OCI-LY7 (cell line): ENCODE results near the gene C12orf75. TPM values are rescaled to one million over a fixed set of nuclear protein-coding genes. Genes with fewer than 3 reads are reported as not detected.

ENCODE experiments used
- BruUV-seq: library from RNA; stranded (reverse); fragments of 400-500 nt; replicated peaks from 2 replicates; lab custom pipeline; 2021; lab: Mats Ljungman, UMichigan
- CTCF ChIA-PET: fragments of 300-600 bp; sonication (Branson Sonifier 250); formaldehyde crosslinking; loops from one replicate; lab custom pipeline; 2022; ENCODE audit warnings: antibody characterized with exemption; ENCODE audit not compliant: unreplicated experiment; lab: Charles Lee
- POLR2A ChIA-PET: fragments of 300-600 bp; sonication (Branson Sonifier 250); formaldehyde crosslinking; loops from one replicate; lab custom pipeline; 2022; ENCODE audit warnings: antibody characterized with exemption; lab: Charles Lee
- DNase-seq: peaks from one replicate; pipeline ENCODE4 v3.0.0-alpha.2; 2015; ENCODE audit warnings: low spot score
- H2AFZ ChIP-seq: fragments of 200-600 bp; sonication (generic), shearing (Covaris generic); 2 replicates; pipeline ENCODE4 v1.6.1; 2014; ENCODE audit warnings: mild to moderate bottlenecking, antibody characterized with exemption, low read length, moderate library complexity
- H3K27ac ChIP-seq: fragments of 200-600 bp; sonication (generic); 2 replicates; pipeline ENCODE4 v1.5.1; 2014; ENCODE audit warnings: mixed run types, low read depth, mild to moderate bottlenecking, moderate library complexity, low read length, inconsistent platforms; ENCODE audit not compliant: poor library complexity, severe bottlenecking
- H3K36me3 ChIP-seq: fragments of 200-600 bp; sonication (generic); 2 replicates; pipeline ENCODE4 v1.6.1; 2014; ENCODE audit warnings: mild to moderate bottlenecking, antibody characterized with exemption, low read length, moderate library complexity, mixed read lengths; ENCODE audit not compliant: insufficient read depth
- H3K4me1 ChIP-seq: fragments of 200-600 bp; sonication (generic); 2 replicates; pipeline ENCODE4 v1.5.1; 2014; ENCODE audit warnings: mild to moderate bottlenecking, low read length; ENCODE audit not compliant: insufficient read depth, poor library complexity, severe bottlenecking
- H3K4me2 ChIP-seq: fragments of 200-600 bp; sonication (generic); 2 replicates; pipeline ENCODE4 v1.6.1; 2014; ENCODE audit warnings: mild to moderate bottlenecking, low read length
- H3K4me3 ChIP-seq: fragments of 200-600 bp; sonication (generic); 2 replicates; pipeline ENCODE4 v1.5.1; 2014; ENCODE audit warnings: mild to moderate bottlenecking, low read depth, low read length; ENCODE audit not compliant: poor library complexity, severe bottlenecking
- H3K79me2 ChIP-seq: fragments of 200-600 bp; sonication (generic); 2 replicates; pipeline ENCODE4 v1.6.1; 2016; ENCODE audit warnings: low read depth, mild to moderate bottlenecking, low read length, moderate library complexity, mixed read lengths; ENCODE audit not compliant: insufficient read depth
- H3K9me2 ChIP-seq: fragments of 200-600 bp; sonication (generic); 2 replicates; pipeline ENCODE4 v1.6.1; 2016; ENCODE audit warnings: mild to moderate bottlenecking, low read length, mixed read lengths; ENCODE audit not compliant: insufficient read depth
- H3K9me3 ChIP-seq: fragments of 200-600 bp; sonication (generic); 2 replicates; pipeline ENCODE4 v1.6.1; 2014; ENCODE audit warnings: mild to moderate bottlenecking, mixed run types, low read length, mixed read lengths
- H4K20me1 ChIP-seq: fragments of 200-600 bp; sonication (generic); 2 replicates; pipeline ENCODE4 v1.6.1; 2014; ENCODE audit warnings: mild to moderate bottlenecking, antibody characterized with exemption, low read length, moderate library complexity, mixed read lengths; ENCODE audit not compliant: insufficient read depth
- CTCF ChIP-seq: fragments of 200-600 bp; sonication (generic); conservative IDR thresholded peaks from 2 replicates; pipeline ENCODE4 v1.5.1; 2014; ENCODE audit warnings: mild to moderate bottlenecking, antibody characterized with exemption, low read length, moderate library complexity, mixed read lengths
- EZH2phosphoT487 ChIP-seq: fragments of 200-600 bp; sonication (generic); IDR thresholded peaks from 2 replicates; pipeline ENCODE4 v1.6.1; 2018; ENCODE audit warnings: low read depth, borderline replicate concordance, mild to moderate bottlenecking, mixed run types, antibody characterized with exemption, low read length, moderate library complexity, mixed read lengths
- intact Hi-C: fragments of 100-400 bp; cut with micrococcal nuclease; formaldehyde crosslinking; loops from one replicate; pipeline ENCODE4 v1.10.0; 2022; ENCODE audit not compliant: unreplicated experiment
- total RNA-seq, 2 experiments: library from RNA; depleted of rRNA in 1 of 2; stranded (reverse); fragments of >200 nt in 1 of 2; shearing (Covaris generic) in 1 of 2; gene quantifications; 2 replicates each; pipeline ENCODE4 v1.2.3, GENCODE V29; 2014 to 2022

Gene C12orf75
- total RNA-seq, 2 experiments from 2014 or later, result 147 to 505 TPM

GRCh38 chr12:105419606-105420005 is 89.1 kb downstream of the C12orf75 start:
- no TSS peak for BruUV-seq
- Histone ChIP-seq H3K4me3 (no peak overlapping the region), H3K27ac (no peak overlapping the region), H3K4me1 (no peaks in the 10 kb centered on the region), H4K20me1 (no peaks in the 10 kb centered on the region), H3K4me2 (no peak overlapping the region), H3K79me2 (no peaks in the 10 kb centered on the region), H2AFZ (no peak overlapping the region), H3K9me3 (no peaks in the 10 kb centered on the region), H3K9me2 (no peaks in the 10 kb centered on the region), H3K36me3 (no peaks in the 10 kb centered on the region)
- ChIA-PET CTCF (no interaction called here), POLR2A (no interaction called here)
- intact Hi-C loops, result loop anchor here (1.0 to 2.0 kb wide), 2 partner anchors 717 to 805 kb away; no protein-coding TSS in a partner anchor
- TF ChIP-seq EZH2phosphoT487, result no peak
- TF ChIP-seq CTCF, result no peak
- no peak for DNase-seq

GRCh38 chr12:105420046-105420445 is 89.6 kb downstream of the C12orf75 start:
- DNase-seq, result no peak
- H3K79me2 ChIP-seq, result no peaks in the 10 kb centered on the region
- CTCF ChIA-PET, result interaction anchor here (0.6 to 0.9 kb wide), 2 partner anchors 123 to 717 kb away, joined by 3 read pairs; no protein-coding TSS in a partner anchor
- no peak overlapping the region for H3K27ac ChIP-seq
- TF ChIP-seq CTCF (no peak), EZH2phosphoT487 (no peak)
- H3K9me2 ChIP-seq, result no peaks in the 10 kb centered on the region
- H3K36me3 ChIP-seq, result no peaks in the 10 kb centered on the region
- no peaks in the 10 kb centered on the region for H4K20me1 ChIP-seq
- POLR2A ChIA-PET, result no interaction called here
- BruUV-seq, result no TSS peak
- H2AFZ ChIP-seq, result no peak overlapping the region
- intact Hi-C loops, result loop anchor here (1.0 to 2.0 kb wide), 2 partner anchors 716 to 805 kb away; no protein-coding TSS in a partner anchor
- H3K9me3 ChIP-seq, result no peaks in the 10 kb centered on the region
- no peaks in the 10 kb centered on the region for H3K4me1 ChIP-seq
- H3K4me2 ChIP-seq, result no peak overlapping the region
- H3K4me3 ChIP-seq, result no peak overlapping the region

DNA sequence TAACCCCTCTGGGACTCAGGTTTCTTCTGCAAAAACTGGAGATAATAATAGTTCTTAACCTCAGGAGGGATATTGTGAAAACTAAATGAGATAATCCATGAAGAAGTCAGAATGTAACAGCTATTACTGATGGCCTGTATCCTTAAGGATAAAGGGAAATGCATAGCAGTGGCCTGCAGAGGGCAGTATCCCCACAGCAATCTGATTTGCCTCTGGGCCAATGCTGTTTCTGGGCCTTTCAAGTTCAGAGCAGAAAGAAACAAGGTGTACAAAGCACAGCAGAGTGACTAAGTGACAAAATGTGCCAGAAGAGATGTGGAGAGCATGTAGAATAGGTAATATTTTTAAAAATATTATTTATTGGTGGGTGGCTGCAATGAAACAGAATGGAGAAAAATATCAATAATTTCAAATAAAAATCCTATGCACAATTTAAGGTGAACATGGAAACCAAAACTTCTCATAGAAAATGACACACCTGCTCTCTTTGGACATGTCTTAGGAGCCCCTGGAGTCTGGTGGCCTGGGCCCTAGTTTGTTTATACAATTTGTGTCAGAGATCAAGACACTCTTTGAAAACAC is 90.3 kb downstream of the C12orf75 start:
- no peak overlapping the region for H3K4me3 ChIP-seq
- H4K20me1 ChIP-seq, result no peaks in the 10 kb centered on the region
- H3K4me2 ChIP-seq, result no peak overlapping the region
- BruUV-seq, result no TSS peak
- no peaks in the 10 kb centered on the region for H3K4me1 ChIP-seq
- no peaks in the 10 kb centered on the region for H3K36me3 ChIP-seq
- H3K9me2 ChIP-seq, result no peaks in the 10 kb centered on the region
- H3K9me3 ChIP-seq, result no peaks in the 10 kb centered on the region
- intact Hi-C loops, result loop anchor here (1.0 to 2.0 kb wide), 2 partner anchors 716 to 804 kb away; no protein-coding TSS in a partner anchor
- peak; percentile 68 for DNase-seq
- H3K79me2 ChIP-seq, result no peaks in the 10 kb centered on the region
- TF ChIP-seq CTCF (peak; percentile 99), EZH2phosphoT487 (no peak)
- no peak overlapping the region for H2AFZ ChIP-seq
- H3K27ac ChIP-seq, result no peak overlapping the region
- CTCF ChIA-PET, result interaction anchor here (0.6 to 0.9 kb wide), 2 partner anchors 124 to 716 kb away, joined by 3 read pairs; no protein-coding TSS in a partner anchor
- POLR2A ChIA-PET, result no interaction called here
